NCI-H774 (cell line): Measurements from ENCODE around the gene ACTN3.
"Not testable (repeated sequence)": the region's sequence is repeated elsewhere in the genome, so short reads cannot be mapped to it uniquely, and the experiment has no call there.

Source experiments
- DNase-seq: peaks from one replicate; lab custom pipeline; 2025; lab: John Stamatoyannopoulos, UW

Gene ACTN3

GRCh38 chr11:66564984-66565383 is 18.3 kb downstream of the ACTN3 start:
- no peak for DNase-seq

GRCh38 chr11:66566221-66566620 is 19.5 kb downstream of the ACTN3 start:
- DNase-seq = no peak

GRCh38 chr11:66567787-66568123 is 21.1 kb downstream of the ACTN3 start:
- no peak for DNase-seq

- DNase-seq = peak; percentile 85
Measured at GRCh38 chr11:66568124-66568916, 21.6 kb downstream of the ACTN3 start, which contains the start of gene CTSF. Gene CTSF, minus strand, starts transcription at chr11:66568606. Its CDS starts 120 bp downstream, at chr11:66568486.

GRCh38 chr11:66569076-66569475 is 22.4 kb downstream of the ACTN3 start:
- no peak for DNase-seq

- DNase-seq = no peak
Measured at GRCh38 chr11:66570079-66570849, 23.6 kb downstream of the ACTN3 start.

- DNase-seq = no peak
Measured at GRCh38 chr11:66570850-66571180, 24.1 kb downstream of the ACTN3 start.

- no peak for DNase-seq
Measured at GRCh38 chr11:66579017-66579606, 32.4 kb downstream of the ACTN3 start.

GRCh38 chr11:66580803-66581202 is 34.1 kb downstream of the ACTN3 start:
- DNase-seq = no peak

GRCh38 chr11:66581261-66581660 is 34.6 kb downstream of the ACTN3 start:
- no peak for DNase-seq

- not testable (repeated sequence) for DNase-seq
Measured at GRCh38 chr11:66582565-66583147, 36.0 kb downstream of the ACTN3 start.

GRCh38 chr11:66585447-66585846 is 38.7 kb downstream of the ACTN3 start:
- DNase-seq = not testable (repeated sequence)

GRCh38 chr11:66586136-66586535 is 39.4 kb downstream of the ACTN3 start:
- no peak for DNase-seq

- not testable (repeated sequence) for DNase-seq
Measured at GRCh38 chr11:66589315-66589714, 42.6 kb downstream of the ACTN3 start.

- DNase-seq = no peak
Measured at GRCh38 chr11:66589996-66590675, 43.4 kb downstream of the ACTN3 start.

GRCh38 chr11:66591175-66591574 is 44.5 kb downstream of the ACTN3 start:
- DNase-seq = no peak

GRCh38 chr11:66592457-66593302 is 46.0 kb downstream of the ACTN3 start, which contains the start of the genes CCDC87 and CCS:
Gene CCDC87, minus strand, starts transcription at chr11:66593063. Its CDS starts 48 bp downstream, at chr11:66593015.
Gene CCS, plus strand, starts transcription at chr11:66593185. Its CDS starts 77 bp downstream, at chr11:66593262.
- peak; percentile 95 for DNase-seq

- no peak for DNase-seq
Measured at GRCh38 chr11:66593303-66593635, 46.6 kb downstream of the ACTN3 start.

GRCh38 chr11:66593650-66594049 is 46.9 kb downstream of the ACTN3 start:
- DNase-seq = no peak

- no peak for DNase-seq
Measured at GRCh38 chr11:66595245-66595904, 48.7 kb downstream of the ACTN3 start.
